Measurements from ENCODE around the gene RXRG.
"Not testable (repeated sequence)": the region's sequence is repeated elsewhere in the genome, so short reads cannot be mapped to it uniquely, and the experiment has no call there.

Gene RXRG

GRCh38 chr1:165467706-165468105, 22.8 kb upstream of the RXRG start:
- H3K9me3 ChIP-seq (ENCODE audit: insufficient read depth, low read length), result no peaks in the 10 kb centered on the region
- no peak overlapping the region for H3K9ac ChIP-seq (ENCODE audit: insufficient read length, low read depth)
- no peaks in the 10 kb centered on the region for H3K27me3 ChIP-seq (ENCODE audit: insufficient read depth, insufficient read length)
- TF ChIP-seq ZNF274 (IDR thresholded peaks at IDR 0.05; ENCODE audit: low read depth, low read length) (no peak), SUZ12 (IDR thresholded peaks at IDR 0.05; ENCODE audit: extremely low read depth, insufficient read depth, insufficient read length) (no peak), YY1 (IDR thresholded peaks at IDR 0.05; ENCODE audit: insufficient read depth, insufficient read length) (no peak)
- no peak for DNase-seq (ENCODE audit: low read depth, low spot score)
- no peaks in the 10 kb centered on the region for H3K36me3 ChIP-seq (ENCODE audit: insufficient read depth, insufficient read length, low read length)
- H3K4me1 ChIP-seq (ENCODE audit: insufficient read depth, insufficient read length), result peaks cover 5% of the 10 kb centered on the region
- no peak overlapping the region for H3K4me3 ChIP-seq (ENCODE audit: insufficient read length, low read depth)

GRCh38 chr1:165463978-165464377, 19.1 kb upstream of the RXRG start:
- no peak for TF ChIP-seq ZNF274 (IDR thresholded peaks at IDR 0.05; ENCODE audit: low read depth, low read length)
- TF ChIP-seq YY1 (IDR thresholded peaks at IDR 0.05; ENCODE audit: insufficient read depth, insufficient read length), result no peak
- TF ChIP-seq SUZ12 (IDR thresholded peaks at IDR 0.05; ENCODE audit: extremely low read depth, insufficient read depth, insufficient read length), result no peak
- DNase-seq (ENCODE audit: low read depth, low spot score), result no peak
- H3K4me1 ChIP-seq (ENCODE audit: insufficient read depth, insufficient read length), result peaks cover 5% of the 10 kb centered on the region
- H3K27me3 ChIP-seq (ENCODE audit: insufficient read depth, insufficient read length), result no peaks in the 10 kb centered on the region
- H3K9ac ChIP-seq (ENCODE audit: insufficient read length, low read depth), result no peak overlapping the region
- no peak overlapping the region for H3K4me3 ChIP-seq (ENCODE audit: insufficient read length, low read depth)
- H3K36me3 ChIP-seq (ENCODE audit: insufficient read depth, insufficient read length, low read length), result no peaks in the 10 kb centered on the region
- H3K9me3 ChIP-seq (ENCODE audit: insufficient read depth, low read length), result no peaks in the 10 kb centered on the region

GRCh38 chr1:165459683-165460082, 14.8 kb upstream of the RXRG start:
- not testable (repeated sequence) for H3K9me3 ChIP-seq (ENCODE audit: insufficient read depth, low read length); H3K9ac ChIP-seq (ENCODE audit: insufficient read length, low read depth); H3K27me3 ChIP-seq (ENCODE audit: insufficient read depth, insufficient read length); DNase-seq (ENCODE audit: low read depth, low spot score); H3K36me3 ChIP-seq (ENCODE audit: insufficient read depth, insufficient read length, low read length); H3K4me3 ChIP-seq (ENCODE audit: insufficient read length, low read depth); H3K4me1 ChIP-seq (ENCODE audit: insufficient read depth, insufficient read length)

GRCh38 chr1:165456861-165457260, 11.9 kb upstream of the RXRG start:
- no peak overlapping the region for H3K9ac ChIP-seq (ENCODE audit: insufficient read length, low read depth)
- H3K9me3 ChIP-seq (ENCODE audit: insufficient read depth, low read length), result no peaks in the 10 kb centered on the region
- no peak overlapping the region for H3K4me3 ChIP-seq (ENCODE audit: insufficient read length, low read depth)
- no peaks in the 10 kb centered on the region for H3K4me1 ChIP-seq (ENCODE audit: insufficient read depth, insufficient read length)
- H3K27me3 ChIP-seq (ENCODE audit: insufficient read depth, insufficient read length), result peaks cover 4% of the 10 kb centered on the region
- no peaks in the 10 kb centered on the region for H3K36me3 ChIP-seq (ENCODE audit: insufficient read depth, insufficient read length, low read length)
- TF ChIP-seq SUZ12 (IDR thresholded peaks at IDR 0.05; ENCODE audit: extremely low read depth, insufficient read depth, insufficient read length) (no peak), YY1 (IDR thresholded peaks at IDR 0.05; ENCODE audit: insufficient read depth, insufficient read length) (no peak), ZNF274 (IDR thresholded peaks at IDR 0.05; ENCODE audit: low read depth, low read length) (no peak)
- no peak for DNase-seq (ENCODE audit: low read depth, low spot score)

- Histone ChIP-seq H3K9me3 (ENCODE audit: insufficient read depth, low read length) (no peaks in the 10 kb centered on the region), H3K36me3 (ENCODE audit: insufficient read depth, insufficient read length, low read length) (no peaks in the 10 kb centered on the region), H3K9ac (ENCODE audit: insufficient read length, low read depth) (no peak overlapping the region), H3K4me3 (ENCODE audit: insufficient read length, low read depth) (no peak overlapping the region), H3K27me3 (ENCODE audit: insufficient read depth, insufficient read length) (peaks cover 4% of the 10 kb centered on the region), H3K4me1 (ENCODE audit: insufficient read depth, insufficient read length) (no peaks in the 10 kb centered on the region)
- no peak for DNase-seq (ENCODE audit: low read depth, low spot score)
- TF ChIP-seq ZNF274 (IDR thresholded peaks at IDR 0.05; ENCODE audit: low read depth, low read length), result no peak
- TF ChIP-seq SUZ12 (IDR thresholded peaks at IDR 0.05; ENCODE audit: extremely low read depth, insufficient read depth, insufficient read length), result no peak
- no peak for TF ChIP-seq YY1 (IDR thresholded peaks at IDR 0.05; ENCODE audit: insufficient read depth, insufficient read length)
Measured at GRCh38 chr1:165456114-165456513, 11.2 kb upstream of the RXRG start.

GRCh38 chr1:165455111-165455510, 10.2 kb upstream of the RXRG start:
- H3K4me1 ChIP-seq (ENCODE audit: insufficient read depth, insufficient read length), result no peaks in the 10 kb centered on the region
- peaks cover 7% of the 10 kb centered on the region for H3K27me3 ChIP-seq (ENCODE audit: insufficient read depth, insufficient read length)
- H3K36me3 ChIP-seq (ENCODE audit: insufficient read depth, insufficient read length, low read length), result no peaks in the 10 kb centered on the region
- H3K9me3 ChIP-seq (ENCODE audit: insufficient read depth, low read length), result no peaks in the 10 kb centered on the region
- no peak for DNase-seq (ENCODE audit: low read depth, low spot score)
- H3K4me3 ChIP-seq (ENCODE audit: insufficient read length, low read depth), result no peak overlapping the region
- no peak for TF ChIP-seq SUZ12 (IDR thresholded peaks at IDR 0.05; ENCODE audit: extremely low read depth, insufficient read depth, insufficient read length)
- TF ChIP-seq YY1 (IDR thresholded peaks at IDR 0.05; ENCODE audit: insufficient read depth, insufficient read length), result no peak
- no peak for TF ChIP-seq ZNF274 (IDR thresholded peaks at IDR 0.05; ENCODE audit: low read depth, low read length)
- no peak overlapping the region for H3K9ac ChIP-seq (ENCODE audit: insufficient read length, low read depth)

- no peaks in the 10 kb centered on the region for H3K9me3 ChIP-seq (ENCODE audit: insufficient read depth, low read length)
- no peak overlapping the region for H3K9ac ChIP-seq (ENCODE audit: insufficient read length, low read depth)
- no peak for DNase-seq (ENCODE audit: low read depth, low spot score)
- no peak for TF ChIP-seq ZNF274 (IDR thresholded peaks at IDR 0.05; ENCODE audit: low read depth, low read length)
- TF ChIP-seq YY1 (IDR thresholded peaks at IDR 0.05; ENCODE audit: insufficient read depth, insufficient read length), result no peak
- no peak for TF ChIP-seq SUZ12 (IDR thresholded peaks at IDR 0.05; ENCODE audit: extremely low read depth, insufficient read depth, insufficient read length)
- no peaks in the 10 kb centered on the region for H3K4me1 ChIP-seq (ENCODE audit: insufficient read depth, insufficient read length)
- H3K36me3 ChIP-seq (ENCODE audit: insufficient read depth, insufficient read length, low read length), result no peaks in the 10 kb centered on the region
- peaks cover 7% of the 10 kb centered on the region for H3K27me3 ChIP-seq (ENCODE audit: insufficient read depth, insufficient read length)
- H3K4me3 ChIP-seq (ENCODE audit: insufficient read length, low read depth), result no peak overlapping the region
Measured at GRCh38 chr1:165454091-165454610, 9.2 kb upstream of the RXRG start.
